Activated naive CD4-positive, alpha-beta T cell treated with anti-CD3 and anti-CD28 coated beads, Interleukin-2, amount 10 ng/mL, durations not matched to agents 5 hours and 36 hours (primary cell): ENCODE results near the gene FGF13. TPM values are rescaled to one million over a fixed set of nuclear protein-coding genes. Genes with fewer than 3 reads are reported as not detected.

Experiments used
- microRNA-seq: library from miRNA; unstranded; fragments of <30 nt; microRNA quantifications from one replicate; pipeline ENCODE4 v1.2.0, GENCODE V29; 2022; ENCODE audit warnings: borderline microRNAs expressed, borderline replicate concordance
- total RNA-seq, 2 experiments: library from RNA; stranded (reverse); gene quantifications; one replicate each; pipeline ENCODE4 v1.2.3, GENCODE V29; 2021

Gene FGF13
- not detected for total RNA-seq

DNA sequence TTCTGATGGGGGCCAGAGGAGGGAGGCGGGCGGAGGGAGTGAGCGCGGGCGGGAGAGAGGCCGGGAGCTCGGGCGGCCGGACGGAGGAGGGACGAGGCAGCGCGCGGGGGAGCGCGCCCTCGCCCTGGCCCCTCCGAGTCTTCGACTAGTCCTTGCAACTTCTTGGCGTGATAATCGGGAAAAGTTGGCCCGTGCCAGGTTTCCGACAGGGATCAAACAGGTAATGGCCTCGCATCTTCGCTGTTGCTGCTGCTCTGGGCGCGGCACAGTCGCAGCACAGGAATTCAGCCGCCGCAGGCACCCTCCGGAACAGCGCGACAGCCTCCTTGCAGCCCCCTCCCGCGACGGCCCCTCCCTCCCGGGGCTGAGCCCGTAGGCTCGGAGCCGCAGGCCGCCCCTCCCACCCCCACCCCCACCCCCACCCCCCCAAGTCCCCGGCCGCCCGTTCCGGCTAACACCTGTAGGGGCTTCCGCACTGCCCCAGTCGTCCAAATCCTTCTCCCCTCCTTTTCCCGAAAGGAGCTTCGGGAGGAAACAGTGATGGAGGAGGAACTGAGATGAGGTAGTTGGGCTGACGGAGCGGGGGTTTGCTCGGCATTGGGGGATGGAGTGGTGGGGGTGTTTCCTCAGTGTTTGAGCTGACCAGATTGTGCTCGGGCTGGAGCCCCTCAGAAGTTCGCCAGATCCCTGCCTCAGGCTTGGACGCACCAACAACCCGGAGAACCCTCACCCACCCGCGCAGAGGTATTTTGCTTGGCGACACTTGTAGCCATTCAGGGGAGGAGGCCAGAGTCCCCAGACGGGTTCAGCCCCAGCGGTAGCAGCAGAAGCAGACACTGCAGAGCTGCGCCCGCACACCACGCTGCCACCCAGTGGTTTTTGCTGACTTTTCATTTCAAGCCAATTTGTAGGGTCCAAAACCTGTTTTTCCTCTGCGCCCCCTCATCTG is at the start of gene FGF13:
TSS of gene FGF13 (minus strand) at position 319 of the 949 bp plus-strand sequence. CDS start 714 bp downstream, outside the sequence.

Small RNA genes lying within 50 kb of the gene (microRNA-seq; reads per million reads assigned to microRNA genes)
- gene MIR504: not detected
